ENCODE data around the gene ENTPD2.
A peak's percentile ranks its signal among the peaks of the same experiment; 100 is the strongest.

ENTPD2 gene

GRCh38 chr9:137053944-137054931 is at the start of gene ENTPD2:
TSS of gene ENTPD2 (minus strand) at chr9:137054061. CDS start at chr9:137053997, 64 bp downstream.
- no peak for DNase-seq (ENCODE audit: low spot score)

GRCh38 chr9:137103206-137103999 is 49.5 kb upstream of the ENTPD2 start:
- DNase-seq (ENCODE audit: low spot score) = no peak

- no peak for DNase-seq (ENCODE audit: low spot score)
Measured at GRCh38 chr9:137099231-137099630, 45.4 kb upstream of the ENTPD2 start.

- DNase-seq (ENCODE audit: low spot score) = no peak
Measured at GRCh38 chr9:137097761-137098462, 44.1 kb upstream of the ENTPD2 start.

- no peak for DNase-seq (ENCODE audit: low spot score)
Measured at GRCh38 chr9:137096785-137097546, 43.1 kb upstream of the ENTPD2 start.

- DNase-seq (ENCODE audit: low spot score) = no peak
Measured at GRCh38 chr9:137095664-137096517, 42.0 kb upstream of the ENTPD2 start.

- no peak for DNase-seq (ENCODE audit: low spot score)
Measured at GRCh38 chr9:137089232-137089947, 35.5 kb upstream of the ENTPD2 start.

- DNase-seq (ENCODE audit: low spot score) = no peak
Measured at GRCh38 chr9:137088121-137088520, 34.3 kb upstream of the ENTPD2 start.

- no peak for DNase-seq (ENCODE audit: low spot score)
Measured at GRCh38 chr9:137087409-137087925, 33.6 kb upstream of the ENTPD2 start.

- peak; percentile 97 for DNase-seq (ENCODE audit: low spot score)
Measured at GRCh38 chr9:137086531-137087408, 32.9 kb upstream of the ENTPD2 start, which contains the start of gene MAN1B1. TSS of gene MAN1B1 (plus strand) at chr9:137086985. CDS start at chr9:137087000, 15 bp downstream.

GRCh38 chr9:137085920-137086530 is 32.2 kb upstream of the ENTPD2 start:
- no peak for DNase-seq (ENCODE audit: low spot score)

GRCh38 chr9:137084526-137084925 is 30.7 kb upstream of the ENTPD2 start:
- DNase-seq (ENCODE audit: low spot score) = no peak

GRCh38 chr9:137083394-137084004 is 29.6 kb upstream of the ENTPD2 start:
- DNase-seq (ENCODE audit: low spot score) = no peak

- no peak for DNase-seq (ENCODE audit: low spot score)
Measured at GRCh38 chr9:137082925-137083290, 29.0 kb upstream of the ENTPD2 start.

- DNase-seq (ENCODE audit: low spot score) = no peak
Measured at GRCh38 chr9:137082222-137082924, 28.5 kb upstream of the ENTPD2 start.

- DNase-seq (ENCODE audit: low spot score) = no peak
Measured at GRCh38 chr9:137080260-137081122, 26.6 kb upstream of the ENTPD2 start.
